GM18526 (cell line): ENCODE data around the gene UBR4.

ENCODE experiments used
- POLR2A ChIP-seq: IDR thresholded peaks from 3 replicates; pipeline ENCODE4 v1.6.1; 2011; ENCODE audit not compliant: insufficient read length; ENCODE audit errors: extremely low read depth

The UBR4 gene

GRCh38 chr1:19049798-19050197 lies 160.3 kb downstream of the UBR4 start:
- TF ChIP-seq POLR2A: no peak

DNA sequence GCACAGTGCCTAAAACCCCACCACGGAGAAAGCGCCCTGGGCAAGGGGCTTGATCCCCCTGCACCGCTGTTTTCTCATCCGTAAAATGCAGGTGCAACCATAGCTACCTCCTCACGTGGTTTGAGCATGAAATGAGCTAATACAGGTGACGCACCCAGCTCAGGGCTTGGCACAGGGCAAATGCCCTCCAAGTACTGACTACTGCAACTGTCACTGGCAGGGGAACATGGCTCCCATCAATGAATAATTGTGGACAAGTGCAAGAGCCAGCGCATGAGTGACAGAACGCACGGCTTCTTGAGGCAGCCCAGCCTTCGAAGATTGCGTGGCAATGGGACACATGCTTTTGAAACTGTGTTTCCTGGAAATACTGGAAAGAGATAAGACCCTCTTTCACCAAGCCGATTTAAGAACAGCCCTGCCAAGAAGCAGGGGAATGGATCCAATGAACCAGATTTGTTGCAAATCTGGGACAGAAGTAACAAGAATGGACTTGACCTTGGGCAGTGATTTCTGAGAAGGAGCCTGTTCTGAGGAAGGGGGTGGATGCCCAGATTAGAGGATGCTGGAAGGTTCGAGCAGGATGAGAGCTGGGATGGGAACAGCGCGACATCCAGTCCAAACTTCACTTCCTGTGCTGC lies 160.8 kb downstream of the UBR4 start:
- no peak for TF ChIP-seq POLR2A

DNA sequence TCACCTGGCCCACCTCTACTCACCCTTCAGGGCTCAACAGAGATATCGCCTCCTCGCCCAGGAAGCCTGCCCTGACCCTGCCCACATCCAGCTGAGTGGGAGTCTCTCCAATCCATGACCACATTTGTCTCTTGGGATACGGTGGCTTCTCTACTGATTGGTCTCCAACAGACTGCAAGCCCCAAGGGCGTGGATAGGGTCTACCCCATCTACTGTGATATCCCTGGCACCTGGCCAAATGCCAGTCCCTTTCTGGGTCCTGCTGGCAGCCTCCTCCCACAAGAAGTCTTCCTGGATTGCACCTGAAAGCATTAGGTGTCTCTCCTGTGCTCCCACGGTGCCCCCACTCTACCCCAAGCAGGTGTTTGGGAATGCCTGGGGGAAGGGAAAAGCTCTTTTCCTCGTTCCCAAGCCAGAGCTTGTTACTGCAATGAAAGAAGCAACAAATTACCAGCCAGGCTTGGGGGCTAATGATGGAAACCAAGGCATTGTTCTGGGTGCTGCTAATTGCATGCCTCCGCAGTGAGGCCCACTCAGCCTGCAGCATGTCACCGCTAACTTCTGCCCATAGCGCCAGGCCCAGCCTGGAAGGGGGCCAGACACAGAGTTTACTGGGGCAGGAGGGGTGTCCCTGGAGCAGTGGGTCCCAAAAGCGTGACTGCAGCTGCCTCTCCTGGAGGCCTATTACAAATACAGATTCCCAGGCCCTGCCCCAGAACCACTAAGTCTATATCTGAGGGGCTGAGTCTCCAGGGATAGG lies 162.9 kb downstream of the UBR4 start:
- no peak for TF ChIP-seq POLR2A

- TF ChIP-seq POLR2A: no peak
Observed at GRCh38 chr1:19045898-19046880, 163.9 kb downstream of the UBR4 start.

- no peak for TF ChIP-seq POLR2A
Observed at GRCh38 chr1:19044975-19045831, 164.9 kb downstream of the UBR4 start.

- no peak for TF ChIP-seq POLR2A
Observed at GRCh38 chr1:19044471-19044870, 165.6 kb downstream of the UBR4 start.

GRCh38 chr1:19043579-19044443 lies 166.3 kb downstream of the UBR4 start:
- no peak for TF ChIP-seq POLR2A

GRCh38 chr1:19042675-19043578 lies 167.1 kb downstream of the UBR4 start:
- TF ChIP-seq POLR2A: no peak

GRCh38 chr1:19040010-19040680 lies 169.9 kb downstream of the UBR4 start:
- TF ChIP-seq POLR2A: no peak

- TF ChIP-seq POLR2A: no peak
Observed at GRCh38 chr1:19038732-19039131, 171.3 kb downstream of the UBR4 start.

- TF ChIP-seq POLR2A: no peak
Observed at GRCh38 chr1:19038096-19038495, 172.0 kb downstream of the UBR4 start.

DNA sequence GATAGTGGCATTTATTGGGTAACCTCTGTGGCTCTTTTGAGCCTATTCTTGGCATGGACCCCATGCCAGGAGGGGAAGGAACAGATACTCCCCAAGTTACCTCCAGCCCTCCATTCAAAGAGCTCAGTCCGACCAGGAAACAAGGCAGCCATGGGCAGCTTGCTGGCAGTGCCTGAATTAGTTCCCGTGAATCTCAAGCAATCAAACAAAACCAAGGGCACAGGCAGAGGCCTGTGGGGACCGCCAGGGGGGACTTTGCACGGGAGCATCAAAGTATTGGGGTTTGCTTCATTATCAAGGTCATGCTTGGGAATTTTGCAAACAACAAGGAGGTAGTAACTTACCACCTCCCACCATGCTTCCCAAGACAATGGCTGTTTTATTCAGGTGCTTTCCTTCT lies 172.4 kb downstream of the UBR4 start:
- no peak for TF ChIP-seq POLR2A

- no peak for TF ChIP-seq POLR2A
Observed at GRCh38 chr1:19036813-19037605, 173.1 kb downstream of the UBR4 start.
